ENCODE results near the gene EXT2. TPM values are rescaled to one million over a fixed set of nuclear protein-coding genes. Genes with fewer than 3 reads are reported as not detected.

Gene EXT2
- total RNA-seq, 1 donor from 2014 or later: 140 TPM

- DNase-seq (ENCODE audit: low read depth): no peak
- H3K4me3 ChIP-seq (ENCODE audit: low read depth, low read length): no peak overlapping the region
- TF ChIP-seq, protein P1, sequence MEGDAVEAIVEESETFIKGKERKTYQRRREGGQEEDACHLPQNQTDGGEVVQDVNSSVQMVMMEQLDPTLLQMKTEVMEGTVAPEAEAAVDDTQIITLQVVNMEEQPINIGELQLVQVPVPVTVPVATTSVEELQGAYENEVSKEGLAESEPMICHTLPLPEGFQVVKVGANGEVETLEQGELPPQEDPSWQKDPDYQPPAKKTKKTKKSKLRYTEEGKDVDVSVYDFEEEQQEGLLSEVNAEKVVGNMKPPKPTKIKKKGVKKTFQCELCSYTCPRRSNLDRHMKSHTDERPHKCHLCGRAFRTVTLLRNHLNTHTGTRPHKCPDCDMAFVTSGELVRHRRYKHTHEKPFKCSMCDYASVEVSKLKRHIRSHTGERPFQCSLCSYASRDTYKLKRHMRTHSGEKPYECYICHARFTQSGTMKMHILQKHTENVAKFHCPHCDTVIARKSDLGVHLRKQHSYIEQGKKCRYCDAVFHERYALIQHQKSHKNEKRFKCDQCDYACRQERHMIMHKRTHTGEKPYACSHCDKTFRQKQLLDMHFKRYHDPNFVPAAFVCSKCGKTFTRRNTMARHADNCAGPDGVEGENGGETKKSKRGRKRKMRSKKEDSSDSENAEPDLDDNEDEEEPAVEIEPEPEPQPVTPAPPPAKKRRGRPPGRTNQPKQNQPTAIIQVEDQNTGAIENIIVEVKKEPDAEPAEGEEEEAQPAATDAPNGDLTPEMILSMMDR (conservative IDR thresholded peaks at IDR 0.05; ENCODE audit: low read depth, low read length): no peak
These were observed 160.1 kb downstream of the EXT2 start for GRCh38 chr11:44255406-44256071.

GRCh38 chr11:44256673-44257291 lies 161.3 kb downstream of the EXT2 start:
- TF ChIP-seq, protein P1 (conservative IDR thresholded peaks at IDR 0.05; ENCODE audit: low read depth, low read length): no peak
- DNase-seq (ENCODE audit: low read depth): no peak
- H3K4me3 ChIP-seq (ENCODE audit: low read depth, low read length): no peak overlapping the region

GRCh38 chr11:44257338-44258189 lies 162.1 kb downstream of the EXT2 start:
- no peak overlapping the region for H3K4me3 ChIP-seq (ENCODE audit: low read depth, low read length)
- TF ChIP-seq, protein P1 (conservative IDR thresholded peaks at IDR 0.05; ENCODE audit: low read depth, low read length): no peak
- no peak for DNase-seq (ENCODE audit: low read depth)

- no peak overlapping the region for H3K4me3 ChIP-seq (ENCODE audit: low read depth, low read length)
- no peak for DNase-seq (ENCODE audit: low read depth)
- TF ChIP-seq, protein P1 (conservative IDR thresholded peaks at IDR 0.05; ENCODE audit: low read depth, low read length): no peak
These were observed 162.7 kb downstream of the EXT2 start for GRCh38 chr11:44258190-44258489.

DNA sequence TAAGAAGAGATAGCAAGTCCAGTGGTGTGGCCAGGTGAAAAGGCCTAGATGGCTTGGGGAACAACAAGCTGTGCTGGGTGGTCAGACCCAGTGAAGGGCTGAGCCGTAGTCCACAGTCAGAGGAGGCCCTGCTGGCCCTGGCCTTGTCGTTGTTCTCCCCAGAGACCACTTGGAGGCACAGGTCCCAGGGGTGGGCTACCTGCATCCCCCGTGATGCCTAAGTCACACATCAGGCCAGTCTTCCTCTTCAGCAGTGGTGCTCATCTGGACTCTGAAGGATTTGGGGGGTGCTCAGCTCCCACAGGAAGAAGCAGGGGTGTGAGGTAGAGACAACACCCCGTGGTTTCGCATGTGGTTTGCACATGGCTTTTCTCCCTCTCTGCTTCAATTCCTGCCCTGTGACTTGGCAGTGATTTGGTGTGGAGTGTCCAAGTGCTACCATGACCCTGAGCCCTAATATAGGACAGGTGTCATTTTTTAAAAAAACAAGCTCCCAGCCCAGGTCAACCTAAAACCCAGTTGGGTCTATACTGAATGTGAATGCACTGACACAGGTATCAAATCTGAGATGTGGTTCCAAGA lies 163.5 kb downstream of the EXT2 start:
- TF ChIP-seq, protein P1 (conservative IDR thresholded peaks at IDR 0.05; ENCODE audit: low read depth, low read length): no peak
- H3K4me3 ChIP-seq (ENCODE audit: low read depth, low read length): no peak overlapping the region
- no peak for DNase-seq (ENCODE audit: low read depth)

GRCh38 chr11:44260081-44260480 lies 164.6 kb downstream of the EXT2 start:
- no peak overlapping the region for H3K4me3 ChIP-seq (ENCODE audit: low read depth, low read length)
- TF ChIP-seq, protein P1 (conservative IDR thresholded peaks at IDR 0.05; ENCODE audit: low read depth, low read length): no peak
- no peak for DNase-seq (ENCODE audit: low read depth)
